HG03060 (cell line): ENCODE results near the gene PRRG3.

Source experiments
- ATAC-seq: cut with Tn5 transposase; IDR thresholded peaks from one replicate; pipeline ENCODE4 v1.9.1; 2021; ENCODE audit warnings: low read depth, moderate number of reproducible peaks; ENCODE audit not compliant: unreplicated experiment

Gene PRRG3

GRCh38 chrX:151741606-151742005, 46.3 kb downstream of the PRRG3 start:
- no peak for ATAC-seq

GRCh38 chrX:151742311-151742710, 47.1 kb downstream of the PRRG3 start:
- ATAC-seq = no peak

GRCh38 chrX:151743651-151744470, 48.6 kb downstream of the PRRG3 start:
- no peak for ATAC-seq

GRCh38 chrX:151745651-151746050, 50.4 kb downstream of the PRRG3 start:
- no peak for ATAC-seq

GRCh38 chrX:151746502-151746901, 51.2 kb downstream of the PRRG3 start:
- ATAC-seq = no peak

GRCh38 chrX:151750511-151750910, 55.3 kb downstream of the PRRG3 start:
- ATAC-seq = no peak

- ATAC-seq = no peak
These were observed 57.6 kb downstream of the PRRG3 start for GRCh38 chrX:151752847-151753246.

- ATAC-seq = no peak
These were observed 58.2 kb downstream of the PRRG3 start for GRCh38 chrX:151753313-151754046.

GRCh38 chrX:151754047-151754429, 58.8 kb downstream of the PRRG3 start:
- ATAC-seq = no peak

- no peak for ATAC-seq
These were observed 59.5 kb downstream of the PRRG3 start for GRCh38 chrX:151754641-151755215.
